Effector CD4-positive, alpha-beta T cell (primary cell): Measurements from ENCODE around the gene C2CD4B.

Source experiments
- DNase-seq: peaks from one replicate; pipeline ENCODE4 v3.0.0-alpha.2; 2020

Gene C2CD4B

GRCh38 chr15:62118520-62119226 lies 46.4 kb downstream of the C2CD4B start:
- DNase-seq = no peak

DNA sequence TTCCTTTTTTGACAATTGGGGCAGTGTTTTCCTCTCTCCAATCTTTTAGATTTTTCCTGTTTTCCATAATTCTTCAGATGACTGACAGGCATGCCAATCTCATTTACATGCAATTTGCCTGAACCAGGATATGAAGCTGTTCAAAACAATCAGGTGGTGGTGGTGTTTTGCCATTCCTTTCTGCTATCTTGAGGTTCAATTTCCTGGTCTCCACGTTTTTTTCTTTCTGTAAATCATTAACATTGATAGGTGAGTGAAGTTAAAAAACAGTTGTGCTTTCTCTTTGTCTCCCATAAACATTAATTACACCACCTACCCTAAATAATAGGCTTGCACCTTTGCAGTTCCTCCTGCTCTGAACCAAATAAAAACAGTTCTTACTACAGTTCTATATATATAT lies 49.2 kb downstream of the C2CD4B start:
- no peak for DNase-seq
